Measurements from ENCODE around the gene TAS1R3. TPM values are rescaled to one million over a fixed set of nuclear protein-coding genes. Genes with fewer than 3 reads are reported as not detected.
A peak's percentile ranks its signal among the peaks of the same experiment; 100 is the strongest.

The TAS1R3 gene
- total RNA-seq, 1 donor from 2014 or later = 1.1 TPM

DNA sequence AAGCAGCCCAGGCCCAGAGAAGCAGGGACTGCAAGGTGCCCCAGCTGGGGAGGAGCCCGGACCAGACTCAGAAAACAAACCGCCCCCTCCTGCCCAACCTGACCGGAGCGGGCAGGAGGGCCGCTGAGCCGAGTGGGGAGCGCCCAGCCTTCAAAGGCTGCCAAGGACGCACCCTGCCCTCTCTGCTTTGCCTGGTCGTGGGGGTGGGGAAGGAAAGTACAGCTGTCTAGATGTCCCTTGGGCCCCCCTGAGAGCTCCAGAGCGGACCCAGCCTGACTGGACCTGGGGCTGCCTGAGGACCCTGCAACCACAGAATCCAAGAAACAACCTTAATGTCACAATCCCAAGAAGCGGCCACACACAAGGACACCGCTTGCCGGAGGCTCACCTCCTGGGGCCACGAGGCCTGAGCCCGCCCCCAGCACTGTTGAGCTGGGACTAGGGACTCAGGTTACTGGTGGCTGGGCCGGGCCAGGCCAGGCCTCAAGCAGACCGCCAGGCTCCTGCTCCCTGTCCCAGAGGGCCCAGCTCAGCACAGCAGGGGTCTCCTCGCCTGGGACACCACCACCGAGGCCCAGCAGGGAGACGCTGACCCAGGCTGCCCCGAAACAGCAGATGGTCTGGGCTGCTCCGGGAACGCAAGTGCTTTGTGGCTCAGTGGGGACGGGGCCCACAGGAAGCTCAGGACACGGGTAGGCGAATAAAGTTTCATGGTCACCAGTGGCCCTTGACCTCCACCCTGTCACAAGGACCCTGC is 16.8 kb downstream of the TAS1R3 start:
- Mint-ChIP-seq H3K27ac (peak overlapping the region; percentile 74), H3K4me1 (ENCODE audit: low read depth) (peaks cover 9% of the 10 kb centered on the region), H3K4me3 (ENCODE audit: low read depth) (peak overlapping the region; percentile 75), H3K36me3 (ENCODE audit: insufficient read depth) (no peaks in the 10 kb centered on the region), H3K9me3 (ENCODE audit: low read depth) (no peaks in the 10 kb centered on the region), H3K27me3 (peaks cover 8% of the 10 kb centered on the region)
- DNase-seq (ENCODE audit: low spot score, unreplicated experiment) = no peak
- no peak for TF ChIP-seq CTCF (IDR thresholded peaks at IDR 0.05; ENCODE audit: unreplicated experiment)

- DNase-seq (ENCODE audit: low spot score, unreplicated experiment) = no peak
- Mint-ChIP-seq H3K27me3 (peaks cover 11% of the 10 kb centered on the region), H3K36me3 (ENCODE audit: insufficient read depth) (no peaks in the 10 kb centered on the region), H3K27ac (peak overlapping the region; percentile 74), H3K4me3 (ENCODE audit: low read depth) (peak overlapping the region; percentile 75), H3K4me1 (ENCODE audit: low read depth) (peaks cover 9% of the 10 kb centered on the region), H3K9me3 (ENCODE audit: low read depth) (no peaks in the 10 kb centered on the region)
- no peak for TF ChIP-seq CTCF (IDR thresholded peaks at IDR 0.05; ENCODE audit: unreplicated experiment)
These were observed 17.6 kb downstream of the TAS1R3 start for GRCh38 chr1:1348420-1349255.

- H3K9me3 Mint-ChIP-seq (ENCODE audit: low read depth) = no peaks in the 10 kb centered on the region
- TF ChIP-seq CTCF (IDR thresholded peaks at IDR 0.05; ENCODE audit: unreplicated experiment) = peak; percentile 61
- peak within 1 kb of the TSS; percentile 75 for H3K4me3 Mint-ChIP-seq (ENCODE audit: low read depth)
- H3K27ac Mint-ChIP-seq = peak within 1 kb of the TSS; percentile 74
- DNase-seq (ENCODE audit: low spot score, unreplicated experiment) = peak; percentile 71
- H3K4me1 Mint-ChIP-seq (ENCODE audit: low read depth) = peaks cover 10% of the 10 kb centered on the region
- peaks cover 17% of the 10 kb centered on the region for H3K27me3 Mint-ChIP-seq
- H3K36me3 Mint-ChIP-seq (ENCODE audit: insufficient read depth) = no peaks in the 10 kb centered on the region
These were observed 18.4 kb downstream of the TAS1R3 start, which contains the start of gene DVL1 for GRCh38 chr1:1349256-1350012. DVL1 (minus strand) TSS chr1:1349418; CDS start chr1:1349065, 353 bp downstream.

- Mint-ChIP-seq H3K27me3 (peaks cover 17% of the 10 kb centered on the region), H3K4me3 (ENCODE audit: low read depth) (peak overlapping the region; percentile 56), H3K36me3 (ENCODE audit: insufficient read depth) (no peaks in the 10 kb centered on the region), H3K27ac (no peak overlapping the region), H3K4me1 (ENCODE audit: low read depth) (peaks cover 10% of the 10 kb centered on the region), H3K9me3 (ENCODE audit: low read depth) (no peaks in the 10 kb centered on the region)
- TF ChIP-seq CTCF (IDR thresholded peaks at IDR 0.05; ENCODE audit: unreplicated experiment) = no peak
- no peak for DNase-seq (ENCODE audit: low spot score, unreplicated experiment)
These were observed 20.7 kb downstream of the TAS1R3 start for GRCh38 chr1:1351511-1352427.
